GM19395 (cell line): ENCODE measurements around the gene OR4D1.

Experiments used
- ATAC-seq: cut with Tn5 transposase; IDR thresholded peaks from one replicate; pipeline ENCODE4 v1.9.1; 2021; ENCODE audit warnings: mild to moderate bottlenecking, moderate library complexity; ENCODE audit not compliant: unreplicated experiment

OR4D1 gene

DNA sequence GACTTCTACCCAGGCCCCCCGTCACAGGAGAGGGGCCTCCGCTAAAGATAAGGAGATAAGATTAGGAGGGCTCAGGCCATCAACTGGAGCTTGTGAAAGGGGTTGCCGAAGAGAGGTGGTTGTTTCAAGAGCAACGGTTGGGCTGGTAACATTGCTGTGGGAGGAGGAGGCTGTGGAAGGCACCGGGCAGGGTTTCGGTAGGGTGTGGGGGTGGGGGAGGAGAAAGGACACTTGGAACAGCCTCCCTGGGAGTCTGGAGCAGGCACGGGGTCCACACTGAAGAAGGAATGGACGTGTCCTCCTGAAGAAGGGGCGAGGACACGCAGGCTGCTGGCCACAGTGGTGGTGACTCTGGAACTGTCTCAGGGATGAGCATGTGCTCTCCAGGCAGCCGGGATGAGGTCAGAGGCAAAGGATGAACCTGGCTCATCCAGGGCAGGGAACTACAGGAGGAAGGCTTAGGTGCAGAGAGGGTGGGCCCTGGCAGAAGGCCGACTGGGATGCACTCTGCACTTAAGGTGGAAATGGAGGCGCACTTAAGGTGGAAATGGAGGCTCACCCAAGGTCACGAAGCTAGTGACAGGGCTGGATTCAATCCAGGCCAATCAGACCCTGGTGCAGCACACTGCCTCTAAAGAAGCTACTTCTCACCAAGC, 43.2 kb downstream of the OR4D1 start:
- no peak for ATAC-seq

DNA sequence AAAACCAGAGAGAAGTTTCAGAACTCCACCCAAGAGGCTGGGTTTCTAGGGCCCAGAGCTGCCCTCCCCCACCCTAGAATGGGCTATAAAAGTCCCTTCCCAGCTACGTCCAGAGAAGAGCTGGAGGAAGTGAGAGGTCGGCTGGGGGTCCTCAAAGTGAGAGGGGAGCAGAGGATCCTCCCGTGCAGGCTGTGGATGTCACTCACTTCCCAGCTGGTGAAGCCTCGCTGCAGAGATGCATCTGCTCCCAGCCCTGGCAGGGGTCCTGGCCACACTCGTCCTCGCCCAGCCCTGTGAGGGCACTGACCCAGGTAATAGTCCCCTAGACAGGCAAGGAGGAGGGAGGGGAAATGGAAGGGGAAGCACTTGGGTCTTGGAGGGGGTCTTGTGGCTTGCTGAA, 44.4 kb downstream of the OR4D1 start, which contains the start of gene EPX:
Gene EPX, plus strand, starts transcription at position 115 of the 400 bp plus-strand sequence. Its CDS starts 121 bp downstream, at position 236.
- ATAC-seq, result no peak

DNA sequence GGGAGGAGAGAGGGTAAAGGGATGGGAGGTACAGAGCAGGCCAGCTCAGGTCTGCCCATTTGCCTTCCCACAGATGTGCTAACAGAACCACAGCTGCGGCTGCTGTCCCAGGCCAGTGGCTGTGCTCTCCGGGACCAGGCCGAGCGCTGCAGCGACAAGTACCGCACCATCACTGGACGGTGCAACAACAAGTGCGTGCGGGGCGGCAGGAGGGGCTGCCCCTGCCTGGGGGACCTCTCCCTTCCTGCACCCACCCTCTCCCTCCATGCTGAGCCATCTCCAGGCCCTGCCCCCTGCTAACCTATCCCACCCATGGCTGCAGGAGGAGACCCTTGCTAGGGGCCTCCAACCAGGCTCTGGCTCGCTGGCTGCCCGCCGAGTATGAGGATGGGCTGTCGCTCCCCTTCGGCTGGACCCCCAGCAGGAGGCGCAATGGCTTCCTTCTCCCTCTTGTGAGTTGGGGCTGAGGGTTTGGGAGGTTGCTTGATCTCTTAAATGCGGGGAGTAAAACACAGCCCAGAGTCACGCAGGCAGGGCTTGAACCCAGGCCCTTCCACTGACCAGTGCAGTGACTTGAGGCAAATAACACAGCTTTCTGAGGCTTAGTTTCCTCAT, 45.6 kb downstream of the OR4D1 start:
- no peak for ATAC-seq

DNA sequence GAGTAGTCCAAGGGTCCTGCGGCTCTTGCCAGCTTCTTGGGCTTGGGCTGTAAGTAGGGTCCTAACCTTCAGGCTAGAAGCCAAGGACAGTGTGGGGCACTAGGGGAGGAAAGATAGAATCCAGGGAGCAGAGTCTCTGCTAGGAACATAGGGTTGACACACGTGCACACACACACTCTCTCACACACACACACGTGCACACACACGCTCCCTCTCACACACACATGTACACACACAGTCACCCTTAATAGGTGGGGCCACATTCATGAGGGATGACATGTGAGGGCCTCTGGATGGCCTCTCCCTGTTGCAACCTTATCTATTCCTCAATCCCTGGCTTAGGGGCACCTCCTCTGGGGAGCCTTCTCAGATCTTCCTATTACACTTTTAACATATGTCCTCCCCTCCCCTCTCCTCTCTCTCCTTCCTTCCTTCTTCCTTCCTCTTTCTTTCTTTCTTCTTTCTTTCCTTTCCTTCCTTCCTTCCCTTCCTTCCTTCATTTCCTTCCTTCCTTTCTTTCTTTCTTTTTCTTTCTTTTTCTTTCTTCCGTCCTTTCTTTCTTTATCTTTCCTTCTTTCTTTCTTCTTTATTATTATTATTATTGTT, 47.4 kb downstream of the OR4D1 start:
- ATAC-seq, result no peak

DNA sequence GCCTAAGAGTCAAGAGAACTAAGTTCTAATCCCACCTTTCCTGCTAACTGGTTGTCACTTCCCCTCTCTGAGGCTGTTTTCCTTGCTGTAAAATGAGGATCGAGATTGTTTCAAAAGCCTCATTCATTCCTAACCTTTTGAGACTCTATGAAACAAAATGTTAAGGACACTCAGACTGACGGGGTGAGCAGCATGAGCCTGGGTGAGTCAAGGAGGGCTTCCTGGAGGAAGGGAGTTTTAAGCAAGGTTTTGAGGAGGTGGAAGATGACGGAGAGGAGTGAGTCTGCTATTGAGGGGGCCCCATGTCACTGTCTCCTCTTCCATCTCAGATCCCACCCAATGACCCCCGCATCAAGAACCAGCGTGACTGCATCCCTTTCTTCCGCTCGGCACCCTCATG, 48.4 kb downstream of the OR4D1 start:
- no peak for ATAC-seq

DNA sequence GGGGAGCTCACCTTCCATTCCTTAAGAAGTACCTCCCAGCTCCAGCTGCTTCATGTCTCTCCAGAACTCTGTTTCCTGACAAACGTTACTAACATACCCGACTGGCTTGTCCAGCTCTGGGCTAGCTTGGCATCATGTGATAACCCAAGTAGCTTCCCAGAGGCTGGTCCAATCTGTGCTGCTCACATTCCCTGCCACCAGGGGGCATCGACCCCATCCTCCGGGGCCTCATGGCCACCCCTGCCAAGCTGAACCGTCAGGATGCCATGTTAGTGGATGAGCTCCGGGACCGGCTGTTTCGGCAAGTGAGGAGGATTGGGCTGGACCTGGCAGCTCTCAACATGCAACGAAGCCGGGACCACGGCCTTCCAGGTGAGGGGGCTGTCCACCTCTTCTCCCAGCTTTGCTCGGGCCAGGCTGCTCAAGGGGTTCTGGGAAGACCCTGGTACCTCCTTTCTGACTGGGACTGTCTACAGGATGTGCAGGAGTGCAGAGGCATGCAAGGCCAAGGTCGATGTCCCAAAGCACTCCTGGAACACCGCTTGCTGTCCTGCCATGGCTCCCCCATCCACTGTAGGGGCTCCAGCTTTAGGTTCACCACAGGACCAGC, 51.9 kb downstream of the OR4D1 start:
- no peak for ATAC-seq

DNA sequence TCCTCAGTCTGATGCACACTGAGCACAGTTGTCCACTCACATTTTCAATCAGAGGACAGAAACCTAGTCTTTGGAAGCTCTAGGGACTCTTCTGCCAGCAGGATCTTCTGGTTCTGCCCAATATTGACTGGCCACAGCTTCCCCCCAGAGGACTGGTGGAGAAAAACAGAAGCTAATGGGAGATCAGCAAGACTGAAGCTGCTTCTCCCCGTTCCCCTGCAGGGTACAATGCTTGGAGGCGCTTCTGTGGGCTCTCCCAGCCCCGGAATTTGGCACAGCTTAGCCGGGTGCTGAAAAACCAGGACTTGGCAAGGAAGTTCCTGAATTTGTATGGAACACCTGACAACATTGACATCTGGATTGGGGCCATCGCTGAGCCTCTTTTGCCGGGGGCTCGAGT, 54.7 kb downstream of the OR4D1 start:
- ATAC-seq, result no peak

DNA sequence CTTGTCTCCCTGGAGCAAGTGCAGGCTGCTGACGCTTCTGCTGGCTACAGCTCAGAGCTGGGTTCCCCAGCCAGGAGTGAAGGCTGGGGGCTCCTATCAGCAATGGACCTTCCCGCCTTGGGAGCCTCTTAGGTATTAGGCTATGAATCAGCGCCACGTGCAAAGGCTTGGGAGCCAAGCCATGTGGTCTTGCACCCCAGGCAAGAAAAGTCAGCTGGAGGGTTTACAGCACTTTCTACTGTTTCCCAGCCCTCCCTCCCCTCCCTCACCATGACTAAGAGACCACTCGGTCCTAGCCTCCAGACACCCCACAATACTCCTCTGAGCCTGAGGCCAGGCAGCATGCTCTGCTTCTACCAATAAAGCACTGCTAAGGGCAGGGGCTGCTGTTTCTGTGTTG, 56.6 kb downstream of the OR4D1 start:
- no peak for ATAC-seq

DNA sequence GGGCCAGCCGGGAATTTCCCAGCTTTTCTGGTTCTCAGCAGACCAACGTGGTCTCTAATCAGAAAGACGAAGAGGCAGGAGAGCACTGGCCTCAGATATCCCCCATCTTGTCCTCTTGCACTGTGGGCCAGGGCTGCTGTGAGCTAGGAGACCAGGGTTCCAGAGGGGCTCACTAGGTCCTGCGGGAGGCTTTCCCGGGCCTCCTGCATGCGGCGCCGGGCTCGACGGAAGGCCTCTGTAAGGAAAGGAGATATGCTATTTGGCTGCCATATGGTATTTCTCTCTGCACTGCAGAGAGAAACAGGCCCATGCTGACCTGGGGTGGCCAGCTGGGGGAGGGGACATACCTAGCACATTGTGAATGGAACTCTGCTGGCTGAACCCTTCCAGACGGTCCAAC, 57.8 kb downstream of the OR4D1 start:
- ATAC-seq, result no peak

DNA sequence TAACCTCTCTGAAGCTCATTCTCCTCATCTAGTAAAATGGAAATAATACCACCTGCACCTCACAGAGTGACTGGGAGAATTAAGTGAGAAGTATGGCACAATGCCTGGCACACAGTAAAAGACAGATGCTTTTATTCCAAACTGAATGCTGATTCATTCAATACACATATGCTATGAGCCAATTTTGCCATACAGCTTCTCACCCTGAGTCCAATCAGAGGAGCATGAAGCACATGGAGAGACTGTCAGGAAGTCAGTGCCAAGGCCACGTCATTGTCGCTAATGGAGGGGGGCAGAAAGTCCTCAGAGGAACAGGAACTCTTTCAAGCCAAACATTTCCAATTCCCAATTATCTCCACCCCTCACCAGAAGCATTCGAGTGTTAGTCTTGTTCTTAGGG, 59.3 kb downstream of the OR4D1 start:
- ATAC-seq, result no peak

DNA sequence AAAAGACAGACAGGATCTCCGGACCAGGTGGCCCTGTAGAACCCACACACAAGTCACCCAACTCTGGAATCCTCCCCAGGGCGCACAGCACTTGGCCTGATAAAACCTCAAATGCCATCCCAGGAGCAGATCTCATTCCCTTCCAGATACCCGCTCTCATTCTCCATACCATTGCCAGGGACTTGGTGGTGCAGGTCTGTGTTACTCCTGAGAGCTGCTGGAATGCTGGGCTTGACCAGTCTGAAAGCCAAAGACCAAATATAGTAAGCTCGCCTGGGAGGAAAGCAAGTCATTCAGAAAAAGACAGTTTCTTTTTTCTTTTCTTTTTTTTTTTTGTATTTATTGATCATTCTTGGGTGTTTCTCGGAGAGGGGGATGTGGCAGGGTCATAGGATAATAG, 60.2 kb downstream of the OR4D1 start:
- ATAC-seq, result no peak
